ENCODE data around the gene IFI30.
A peak's percentile ranks its signal among the peaks of the same experiment; 100 is the strongest.

The IFI30 gene

GRCh38 chr19:18171605-18172327 is 1.8 kb upstream of the IFI30 start:
- DNase-seq (ENCODE audit: low read depth in 2 of 2) = no peak

GRCh38 chr19:18172331-18173053 is 1.1 kb upstream of the IFI30 start:
- no peak for DNase-seq (ENCODE audit: low read depth in 2 of 2)

GRCh38 chr19:18173054-18173571 is 500 bp upstream of the IFI30 start:
- no peak for DNase-seq (ENCODE audit: low read depth in 2 of 2)

GRCh38 chr19:18174983-18175382 is 1.4 kb downstream of the IFI30 start:
- no peak for DNase-seq (ENCODE audit: low read depth in 2 of 2)

GRCh38 chr19:18176367-18177310 is 3.0 kb downstream of the IFI30 start:
- DNase-seq (ENCODE audit: low read depth in 2 of 2) = no peak

- no peak for DNase-seq (ENCODE audit: low read depth in 2 of 2)
Observed at GRCh38 chr19:18179957-18180356, 6.3 kb downstream of the IFI30 start.

GRCh38 chr19:18183529-18183928 is 9.9 kb downstream of the IFI30 start:
- DNase-seq (ENCODE audit: low read depth in 2 of 2) = no peak

- no peak for DNase-seq (ENCODE audit: low read depth in 2 of 2)
Observed at GRCh38 chr19:18185538-18185937, 11.9 kb downstream of the IFI30 start.

GRCh38 chr19:18190278-18190677 is 16.7 kb downstream of the IFI30 start:
- DNase-seq (ENCODE audit: low read depth in 2 of 2) = no peak

- no peak for DNase-seq (ENCODE audit: low read depth in 2 of 2)
Observed at GRCh38 chr19:18191640-18192062, 18.0 kb downstream of the IFI30 start.

GRCh38 chr19:18192673-18193387 is 19.2 kb downstream of the IFI30 start, which contains the start of gene MPV17L2:
Gene MPV17L2, plus strand, starts transcription at chr19:18193218. Its CDS starts 64 bp downstream, at chr19:18193282.
- DNase-seq (ENCODE audit: low read depth in 2 of 2) = peak; percentile 100

- DNase-seq (ENCODE audit: low read depth in 2 of 2) = no peak
Observed at GRCh38 chr19:18193388-18194180, 20.0 kb downstream of the IFI30 start.

- DNase-seq (ENCODE audit: low read depth in 2 of 2) = no peak
Observed at GRCh38 chr19:18194181-18194530, 20.5 kb downstream of the IFI30 start.

GRCh38 chr19:18194554-18195238 is 21.1 kb downstream of the IFI30 start:
- no peak for DNase-seq (ENCODE audit: low read depth in 2 of 2)

GRCh38 chr19:18196511-18196845 is 22.9 kb downstream of the IFI30 start:
- DNase-seq (ENCODE audit: low read depth in 2 of 2) = no peak

- DNase-seq (ENCODE audit: low read depth in 2 of 2) = no peak
Observed at GRCh38 chr19:18197306-18197705, 23.7 kb downstream of the IFI30 start.

- DNase-seq (ENCODE audit: low read depth in 2 of 2) = no peak
Observed at GRCh38 chr19:18197941-18198340, 24.3 kb downstream of the IFI30 start.

- DNase-seq (ENCODE audit: low read depth in 2 of 2) = no peak
Observed at GRCh38 chr19:18198374-18198773, 24.8 kb downstream of the IFI30 start.

- DNase-seq (ENCODE audit: low read depth in 2 of 2) = no peak
Observed at GRCh38 chr19:18202397-18202777, 28.8 kb downstream of the IFI30 start.

Data from fibroblast of skin of left biceps (primary cell).